Measurements from ENCODE around the gene ANGPTL8. TPM values are rescaled to one million over a fixed set of nuclear protein-coding genes. Genes with fewer than 3 reads are reported as not detected.

Gene ANGPTL8
- total and polyA plus RNA-seq, 2 of the 4 experiments (the other 2 are of a cell fraction): not detected

DNA sequence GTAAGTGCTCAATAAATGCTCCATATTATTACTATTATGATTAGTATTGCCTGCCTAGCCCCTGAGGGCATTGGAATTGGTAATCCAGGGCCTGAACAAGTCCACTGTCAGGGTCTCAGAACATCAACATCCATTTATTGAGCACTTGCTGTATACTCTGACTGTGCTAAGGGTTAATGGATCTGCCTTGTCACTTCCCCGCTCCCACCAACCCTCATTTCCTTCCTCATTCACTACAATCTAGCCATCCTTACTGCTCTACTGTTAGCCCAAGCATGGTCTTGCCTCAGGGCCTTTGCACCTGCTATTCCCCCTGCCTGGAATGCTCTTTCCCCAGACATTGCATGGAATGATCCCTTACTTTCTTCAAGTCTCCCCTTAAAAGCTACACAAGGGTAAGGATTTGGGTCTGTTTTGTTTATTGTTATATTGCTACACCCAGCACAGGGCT is 12.7 kb upstream of the ANGPTL8 start:
- no peak overlapping the region for H3K18ac ChIP-seq (ENCODE audit: low read depth, low read length)
- H2BK5ac ChIP-seq (ENCODE audit: low read depth, low read length, poor library complexity, severe bottlenecking): no peak overlapping the region
- H4K8ac ChIP-seq (ENCODE audit: low read depth in 2 of 2, low read length in 2 of 2): no peak overlapping the region
- no peak overlapping the region for H3K56ac ChIP-seq (ENCODE audit: extremely low read depth, insufficient read depth, low read length)
- 100% methylated on average over 1 of the region's 1 CpG; no CpG with 5 or more reads in 1 of the 2 experiments for WGBS, 2 experiments (ENCODE audit: extremely low coverage in 2 of 2, insufficient read length in 1 of 2)
- CTCF ChIA-PET: no interaction called here
- H3K4ac ChIP-seq (ENCODE audit: low read depth, low read length): no peak overlapping the region
- H3K9ac ChIP-seq (ENCODE audit: low read depth, low read length): no peak overlapping the region
- H2AK9ac ChIP-seq (replicated peaks; ENCODE audit: low read depth, low read length, poor library complexity): no peak overlapping the region
- H3K4me1 ChIP-seq (ENCODE audit: control insufficient read depth, insufficient read depth, low read length): no peaks in the 10 kb centered on the region
- no peak overlapping the region for H3K4me3 ChIP-seq (ENCODE audit: insufficient read depth, low read depth, low read length)
- no peak for TF ChIP-seq NFE2L2 (IDR thresholded peaks at IDR 0.05; ENCODE audit: low read depth, low read length)
- TF ChIP-seq POLR2A (IDR thresholded peaks at IDR 0.05; ENCODE audit: low read depth, low read length): no peak
- TF ChIP-seq MAFK (IDR thresholded peaks at IDR 0.05; ENCODE audit: low read depth, low read length): no peak
- TF ChIP-seq, protein P1, sequence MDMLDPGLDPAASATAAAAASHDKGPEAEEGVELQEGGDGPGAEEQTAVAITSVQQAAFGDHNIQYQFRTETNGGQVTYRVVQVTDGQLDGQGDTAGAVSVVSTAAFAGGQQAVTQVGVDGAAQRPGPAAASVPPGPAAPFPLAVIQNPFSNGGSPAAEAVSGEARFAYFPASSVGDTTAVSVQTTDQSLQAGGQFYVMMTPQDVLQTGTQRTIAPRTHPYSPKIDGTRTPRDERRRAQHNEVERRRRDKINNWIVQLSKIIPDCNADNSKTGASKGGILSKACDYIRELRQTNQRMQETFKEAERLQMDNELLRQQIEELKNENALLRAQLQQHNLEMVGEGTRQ (IDR thresholded peaks at IDR 0.05; ENCODE audit: low read depth, low read length): no peak
- TF ChIP-seq MXI1 (IDR thresholded peaks at IDR 0.05; ENCODE audit: borderline replicate concordance, low read depth, low read length): no peak
- TF ChIP-seq, protein P2, sequence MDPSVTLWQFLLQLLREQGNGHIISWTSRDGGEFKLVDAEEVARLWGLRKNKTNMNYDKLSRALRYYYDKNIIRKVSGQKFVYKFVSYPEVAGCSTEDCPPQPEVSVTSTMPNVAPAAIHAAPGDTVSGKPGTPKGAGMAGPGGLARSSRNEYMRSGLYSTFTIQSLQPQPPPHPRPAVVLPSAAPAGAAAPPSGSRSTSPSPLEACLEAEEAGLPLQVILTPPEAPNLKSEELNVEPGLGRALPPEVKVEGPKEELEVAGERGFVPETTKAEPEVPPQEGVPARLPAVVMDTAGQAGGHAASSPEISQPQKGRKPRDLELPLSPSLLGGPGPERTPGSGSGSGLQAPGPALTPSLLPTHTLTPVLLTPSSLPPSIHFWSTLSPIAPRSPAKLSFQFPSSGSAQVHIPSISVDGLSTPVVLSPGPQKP (IDR thresholded peaks at IDR 0.05; ENCODE audit: borderline replicate concordance, low read depth, low read length): no peak
- TF ChIP-seq SMC3 (IDR thresholded peaks at IDR 0.05; ENCODE audit: low read depth, low read length): no peak
- no peak for TF ChIP-seq RAD21 (IDR thresholded peaks at IDR 0.05; ENCODE audit: low read length)
- TF ChIP-seq RFX5 (IDR thresholded peaks at IDR 0.05; ENCODE audit: low read depth, low read length): no peak
- no peak for TF ChIP-seq FOS (IDR thresholded peaks at IDR 0.05; ENCODE audit: low read depth, low read length)
- TF ChIP-seq CEBPB (IDR thresholded peaks at IDR 0.05; ENCODE audit: low read depth, low read length): no peak
- POLR2A ChIA-PET (ENCODE audit: unreplicated experiment): no interaction called here
- H3K4me2 ChIP-seq (ENCODE audit: low read depth, low read length): no peak overlapping the region
- H3K79me1 ChIP-seq (ENCODE audit: low read depth in 1 of 2, low read length in 2 of 2): no peaks in the 10 kb centered on the region
- DNase-seq: no peak
- intact Hi-C loops (cut with micrococcal nuclease) (no loop called here), in situ Hi-C loops (cut with MboI; ENCODE audit: low sequenced_read_pairs) (no loop called here), dilution Hi-C loops (cut with HindIII; ENCODE audit: low sequenced_read_pairs, unreplicated experiment) (no loop called here)
- BruUV-seq (replicated peaks): no TSS peak
- H4K5ac ChIP-seq (ENCODE audit: low read depth, low read length): no peak overlapping the region
- no peak overlapping the region for H4K91ac ChIP-seq (ENCODE audit: insufficient read depth, low read depth, low read length)
- H2BK20ac ChIP-seq (ENCODE audit: low read depth, low read length): no peak overlapping the region
- H3K9me1 ChIP-seq (ENCODE audit: insufficient read depth, low read length): peaks cover 8% of the 10 kb centered on the region; the same call in 1 of the 2 replicates
- H2BK120ac ChIP-seq (ENCODE audit: low read depth, low read length): no peak overlapping the region
- H3K27ac ChIP-seq (ENCODE audit: insufficient read depth, low read length): no peak overlapping the region
- peaks cover 30% of the 10 kb centered on the region for H3K36me3 ChIP-seq (ENCODE audit: control insufficient read depth, insufficient read depth, low read length)
- no peak overlapping the region for H2AFZ ChIP-seq (replicated peaks; ENCODE audit: low read length, poor library complexity)
- H3K27me3 ChIP-seq (ENCODE audit: control insufficient read depth, insufficient read depth, low read length): no peaks in the 10 kb centered on the region
- H3K9me3 ChIP-seq (ENCODE audit: control insufficient read depth, insufficient read depth, low read length): peaks cover 4% of the 10 kb centered on the region
- H4K20me1 ChIP-seq (ENCODE audit: insufficient read depth, low read length): no peaks in the 10 kb centered on the region
- no peak overlapping the region for H3K14ac ChIP-seq (replicated peaks; ENCODE audit: low read depth, low read length)
- H2AK5ac ChIP-seq (ENCODE audit: low read depth, low read length): no peak overlapping the region
- ATAC-seq (ENCODE audit: low read depth): no peak
- H3K23ac ChIP-seq (ENCODE audit: low read depth, low read length): no peak overlapping the region
- H2BK15ac ChIP-seq (ENCODE audit: low read depth, low read length): no peak overlapping the region

Measured in IMR-90 (cell line).